HepG2 (cell line): ENCODE measurements around the gene KCTD14. TPM values are rescaled to one million over a fixed set of nuclear protein-coding genes. Genes with fewer than 3 reads are reported as not detected.

Source experiments
- ATAD3A ChIP-seq: sonication (generic); formaldehyde crosslinking; IDR thresholded peaks from 2 replicates; pipeline ENCODE4 v1.4.0; 2020; ENCODE audit warnings: missing genetic modification reagents
- ATF7 ChIP-seq, 2 experiments: fragments of 450-650 bp in 1 of 2; sonication (generic) in 1 of 2; formaldehyde crosslinking in 1 of 2; IDR thresholded peaks; 2 replicates each; pipeline versions ENCODE4 v1.4.0 to v1.6.1; 2016 to 2020; ENCODE audit warnings: antibody characterized with exemption in 1 of 2, mild to moderate bottlenecking in 1 of 2, missing genetic modification reagents in 1 of 2
- BORCS8-MEF2B ChIP-seq: sonication (generic); formaldehyde crosslinking; IDR thresholded peaks from 2 replicates; pipeline ENCODE4 v1.8.0; 2022; ENCODE audit warnings: mild to moderate bottlenecking, missing genetic modification reagents
- CREM ChIP-seq, 2 experiments: sonication (generic) in 1 of 2; formaldehyde crosslinking in 1 of 2; IDR thresholded peaks; 2 replicates each; pipeline versions ENCODE4 v1.4.0 to v1.6.1; 2016 to 2020; ENCODE audit warnings: antibody characterized with exemption in 1 of 2, mild to moderate bottlenecking in 1 of 2, missing genetic modification reagents in 1 of 2
- FOXO1 ChIP-seq: sonication (generic); formaldehyde crosslinking; IDR thresholded peaks from 2 replicates; pipeline ENCODE4 v1.4.0; 2020; ENCODE audit warnings: missing genetic modification reagents
- MAZ ChIP-seq, 2 experiments: sonication (generic) in 1 of 2; formaldehyde crosslinking in 1 of 2; IDR thresholded peaks; 2 replicates each; pipeline versions ENCODE4 v1.5.0 to v1.6.1; 2012 to 2020; ENCODE audit warnings: low read depth in 2 of 2, mild to moderate bottlenecking in 2 of 2, borderline replicate concordance in 1 of 2, improper control_type of control experiment in 1 of 2, low read length in 1 of 2, missing genetic modification reagents in 1 of 2, moderate library complexity in 1 of 2
- NFRKB ChIP-seq: fragments of 450-650 bp; IDR thresholded peaks from 2 replicates; pipeline ENCODE4 v1.6.1; 2017
- NR2F6 ChIP-seq, 2 experiments: IDR thresholded peaks; 2 replicates each; pipeline ENCODE4 v1.6.1; 2016; ENCODE audit warnings: antibody characterized with exemption in 1 of 2, mild to moderate bottlenecking in 1 of 2
- RORA ChIP-seq: sonication (generic); formaldehyde crosslinking; IDR thresholded peaks from 2 replicates; pipeline ENCODE4 v1.5.0; 2020; ENCODE audit warnings: mild to moderate bottlenecking, missing genetic modification reagents, moderate library complexity
- SMYD3 ChIP-seq: sonication (generic); formaldehyde crosslinking; IDR thresholded peaks from 2 replicates; pipeline ENCODE4 v1.8.1; 2023; ENCODE audit warnings: mild to moderate bottlenecking, missing genetic modification reagents
- SP140L ChIP-seq: sonication (generic); formaldehyde crosslinking; IDR thresholded peaks from 2 replicates; pipeline ENCODE4 v1.4.0; 2020; ENCODE audit warnings: missing genetic modification reagents, borderline replicate concordance
- SRSF9 ChIP-seq: fragments of 200-400 bp; formaldehyde crosslinking; IDR thresholded peaks from 2 replicates; pipeline ENCODE4 v1.6.1; 2018; ENCODE audit warnings: borderline replicate concordance, mild to moderate bottlenecking, low read depth, low read length; ENCODE audit not compliant: insufficient read depth, poor library complexity, severe bottlenecking
- U2AF2 ChIP-seq: fragments of 200-400 bp; formaldehyde crosslinking; IDR thresholded peaks from 2 replicates; pipeline ENCODE4 v1.6.1; 2017; ENCODE audit warnings: low read depth, mild to moderate bottlenecking, low read length
- ZFX ChIP-seq: sonication (generic); formaldehyde crosslinking; IDR thresholded peaks from 2 replicates; pipeline ENCODE4 v1.4.0; 2020; ENCODE audit warnings: mild to moderate bottlenecking, low read depth, missing genetic modification reagents, moderate library complexity
- ZNF614 ChIP-seq: IDR thresholded peaks from 2 replicates; pipeline ENCODE4 v1.6.1; 2018; ENCODE audit warnings: missing biosample characterization, missing genetic modification reagents, inconsistent platforms, borderline replicate concordance
- ZNF775 ChIP-seq: sonication (generic); formaldehyde crosslinking; IDR thresholded peaks from 2 replicates; pipeline ENCODE4 v1.4.0; 2020; ENCODE audit warnings: missing genetic modification reagents, mild to moderate bottlenecking, moderate library complexity, borderline replicate concordance
- polyA plus RNA-seq, 8 experiments: library from polyadenylated mRNA; depleted of rRNA in 3 of 8; stranded (reverse) in 7 of 8; unstranded in 1 of 8; fragments of >200 nt; fragmentation: Illumina TruSeq in 4 of 8; extraction: Trizol in 4 of 8; gene quantifications; 2 replicates each; pipeline versions ENCODE4 v1.2.1 to v1.2.3, GENCODE V29; 2011 to 2016; ENCODE audit warnings: low read depth in 4 of 8, missing spikeins in 1 of 8, mixed read lengths in 1 of 8; ENCODE audit not compliant: insufficient read depth in 1 of 8
- total RNA-seq, 5 experiments: library from RNA; depleted of rRNA; stranded (reverse); fragments of >200 nt; fragmentation: Illumina TruSeq; extraction: Trizol; gene quantifications; 2 replicates each; pipeline ENCODE4 v1.2.3, GENCODE V29; 2016; ENCODE audit warnings: low read depth in 1 of 5
- TF ChIP-seq, protein P1 (sequence below): IDR thresholded peaks from 2 replicates; pipeline ENCODE4 v1.4.0; 2020; ENCODE audit warnings: mild to moderate bottlenecking, missing genetic modification reagents
- TF ChIP-seq, protein P2 (sequence below): sonication (generic); formaldehyde crosslinking; IDR thresholded peaks from 2 replicates; pipeline ENCODE4 v1.4.0; 2020; ENCODE audit warnings: missing genetic modification reagents
- TF ChIP-seq, protein P3 (sequence below): IDR thresholded peaks from 2 replicates; pipeline ENCODE4 v1.6.1; 2016; ENCODE audit warnings: missing compliant biosample characterization, missing genetic modification reagents, borderline replicate concordance
- TF ChIP-seq, protein P4 (sequence below): IDR thresholded peaks from 2 replicates; pipeline ENCODE4 v1.6.1; 2016
- TF ChIP-seq, protein P5 (sequence below): sonication (generic); formaldehyde crosslinking; IDR thresholded peaks from 2 replicates; pipeline ENCODE4 v1.8.1; 2023; ENCODE audit warnings: missing genetic modification reagents, mild to moderate bottlenecking, borderline replicate concordance

KCTD14 gene
- total and polyA plus RNA-seq, 2 of the 13 experiments (the other 11 are each of a cell fraction or from before 2014, with no cell fraction given) = 10.3 to 15.6 TPM

DNA sequence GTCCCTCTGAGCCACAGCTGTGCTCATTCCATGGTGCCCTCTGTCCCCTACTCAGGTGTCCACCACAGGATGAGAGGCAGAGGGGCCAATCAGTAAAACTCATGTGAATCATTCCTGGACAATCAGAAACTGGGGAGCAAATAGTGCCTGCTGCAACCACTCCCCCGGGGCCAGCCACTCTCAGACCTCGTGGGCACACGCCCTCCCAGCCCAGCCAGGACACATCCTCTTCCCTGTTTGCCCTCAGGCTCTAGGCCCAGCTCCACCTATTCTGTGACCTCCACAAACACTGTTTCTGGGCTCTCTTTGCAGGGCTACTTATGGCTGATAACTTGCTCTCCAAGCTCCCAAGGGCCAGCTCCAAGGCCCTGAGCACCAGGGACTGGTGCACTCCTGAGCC, 14.0 kb upstream of the KCTD14 start (continued):
- TF ChIP-seq, protein P1, sequence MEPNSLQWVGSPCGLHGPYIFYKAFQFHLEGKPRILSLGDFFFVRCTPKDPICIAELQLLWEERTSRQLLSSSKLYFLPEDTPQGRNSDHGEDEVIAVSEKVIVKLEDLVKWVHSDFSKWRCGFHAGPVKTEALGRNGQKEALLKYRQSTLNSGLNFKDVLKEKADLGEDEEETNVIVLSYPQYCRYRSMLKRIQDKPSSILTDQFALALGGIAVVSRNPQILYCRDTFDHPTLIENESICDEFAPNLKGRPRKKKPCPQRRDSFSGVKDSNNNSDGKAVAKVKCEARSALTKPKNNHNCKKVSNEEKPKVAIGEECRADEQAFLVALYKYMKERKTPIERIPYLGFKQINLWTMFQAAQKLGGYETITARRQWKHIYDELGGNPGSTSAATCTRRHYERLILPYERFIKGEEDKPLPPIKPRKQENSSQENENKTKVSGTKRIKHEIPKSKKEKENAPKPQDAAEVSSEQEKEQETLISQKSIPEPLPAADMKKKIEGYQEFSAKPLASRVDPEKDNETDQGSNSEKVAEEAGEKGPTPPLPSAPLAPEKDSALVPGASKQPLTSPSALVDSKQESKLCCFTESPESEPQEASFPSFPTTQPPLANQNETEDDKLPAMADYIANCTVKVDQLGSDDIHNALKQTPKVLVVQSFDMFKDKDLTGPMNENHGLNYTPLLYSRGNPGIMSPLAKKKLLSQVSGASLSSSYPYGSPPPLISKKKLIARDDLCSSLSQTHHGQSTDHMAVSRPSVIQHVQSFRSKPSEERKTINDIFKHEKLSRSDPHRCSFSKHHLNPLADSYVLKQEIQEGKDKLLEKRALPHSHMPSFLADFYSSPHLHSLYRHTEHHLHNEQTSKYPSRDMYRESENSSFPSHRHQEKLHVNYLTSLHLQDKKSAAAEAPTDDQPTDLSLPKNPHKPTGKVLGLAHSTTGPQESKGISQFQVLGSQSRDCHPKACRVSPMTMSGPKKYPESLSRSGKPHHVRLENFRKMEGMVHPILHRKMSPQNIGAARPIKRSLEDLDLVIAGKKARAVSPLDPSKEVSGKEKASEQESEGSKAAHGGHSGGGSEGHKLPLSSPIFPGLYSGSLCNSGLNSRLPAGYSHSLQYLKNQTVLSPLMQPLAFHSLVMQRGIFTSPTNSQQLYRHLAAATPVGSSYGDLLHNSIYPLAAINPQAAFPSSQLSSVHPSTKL (CRISPR knock-in tag) = peak; percentile 42; the same call in 1 of the 2 replicates
- TF ChIP-seq U2AF2 (no peak), NFRKB (no peak), ATAD3A (CRISPR knock-in tag) (no peak), SMYD3 (CRISPR knock-in tag) (no peak), MAZ (IDR thresholded peaks at IDR 0.05; ENCODE audit: borderline replicate concordance, low read depth, low read length) (no peak), MAZ (CRISPR knock-in tag; IDR thresholded peaks at IDR 0.05; ENCODE audit: low read depth) (no peak), ZNF775 (CRISPR knock-in tag) (no peak), CREM (IDR thresholded peaks at IDR 0.05) (no peak), CREM (CRISPR knock-in tag; IDR thresholded peaks at IDR 0.05) (no peak), SP140L (CRISPR knock-in tag) (no peak), FOXO1 (CRISPR knock-in tag) (no peak), ATF7 (IDR thresholded peaks at IDR 0.05) (no peak), ATF7 (CRISPR knock-in tag; IDR thresholded peaks at IDR 0.05) (no peak), NR2F6 (IDR thresholded peaks at IDR 0.05) (no peak), NR2F6 (CRISPR knock-in tag; IDR thresholded peaks at IDR 0.05) (peak; percentile 34; the same call in 1 of the 2 replicates), BORCS8-MEF2B (CRISPR knock-in tag) (no peak), SRSF9 (no peak), RORA (CRISPR knock-in tag) (no peak), ZNF614 (CRISPR knock-in tag) (0 out of 2 replicates have a peak, but pooled peaks have one; percentile 20), ZFX (CRISPR knock-in tag) (peak; percentile 52)
- TF ChIP-seq, protein P2, sequence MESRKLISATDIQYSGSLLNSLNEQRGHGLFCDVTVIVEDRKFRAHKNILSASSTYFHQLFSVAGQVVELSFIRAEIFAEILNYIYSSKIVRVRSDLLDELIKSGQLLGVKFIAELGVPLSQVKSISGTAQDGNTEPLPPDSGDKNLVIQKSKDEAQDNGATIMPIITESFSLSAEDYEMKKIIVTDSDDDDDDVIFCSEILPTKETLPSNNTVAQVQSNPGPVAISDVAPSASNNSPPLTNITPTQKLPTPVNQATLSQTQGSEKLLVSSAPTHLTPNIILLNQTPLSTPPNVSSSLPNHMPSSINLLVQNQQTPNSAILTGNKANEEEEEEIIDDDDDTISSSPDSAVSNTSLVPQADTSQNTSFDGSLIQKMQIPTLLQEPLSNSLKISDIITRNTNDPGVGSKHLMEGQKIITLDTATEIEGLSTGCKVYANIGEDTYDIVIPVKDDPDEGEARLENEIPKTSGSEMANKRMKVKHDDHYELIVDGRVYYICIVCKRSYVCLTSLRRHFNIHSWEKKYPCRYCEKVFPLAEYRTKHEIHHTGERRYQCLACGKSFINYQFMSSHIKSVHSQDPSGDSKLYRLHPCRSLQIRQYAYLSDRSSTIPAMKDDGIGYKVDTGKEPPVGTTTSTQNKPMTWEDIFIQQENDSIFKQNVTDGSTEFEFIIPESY (CRISPR knock-in tag) = no peak
- TF ChIP-seq, protein P3, sequence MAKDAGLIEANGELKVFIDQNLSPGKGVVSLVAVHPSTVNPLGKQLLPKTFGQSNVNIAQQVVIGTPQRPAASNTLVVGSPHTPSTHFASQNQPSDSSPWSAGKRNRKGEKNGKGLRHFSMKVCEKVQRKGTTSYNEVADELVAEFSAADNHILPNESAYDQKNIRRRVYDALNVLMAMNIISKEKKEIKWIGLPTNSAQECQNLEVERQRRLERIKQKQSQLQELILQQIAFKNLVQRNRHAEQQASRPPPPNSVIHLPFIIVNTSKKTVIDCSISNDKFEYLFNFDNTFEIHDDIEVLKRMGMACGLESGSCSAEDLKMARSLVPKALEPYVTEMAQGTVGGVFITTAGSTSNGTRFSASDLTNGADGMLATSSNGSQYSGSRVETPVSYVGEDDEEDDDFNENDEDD (CRISPR knock-in tag) = peak; percentile 39; the same call in 1 of the 2 replicates
- TF ChIP-seq, protein P4, sequence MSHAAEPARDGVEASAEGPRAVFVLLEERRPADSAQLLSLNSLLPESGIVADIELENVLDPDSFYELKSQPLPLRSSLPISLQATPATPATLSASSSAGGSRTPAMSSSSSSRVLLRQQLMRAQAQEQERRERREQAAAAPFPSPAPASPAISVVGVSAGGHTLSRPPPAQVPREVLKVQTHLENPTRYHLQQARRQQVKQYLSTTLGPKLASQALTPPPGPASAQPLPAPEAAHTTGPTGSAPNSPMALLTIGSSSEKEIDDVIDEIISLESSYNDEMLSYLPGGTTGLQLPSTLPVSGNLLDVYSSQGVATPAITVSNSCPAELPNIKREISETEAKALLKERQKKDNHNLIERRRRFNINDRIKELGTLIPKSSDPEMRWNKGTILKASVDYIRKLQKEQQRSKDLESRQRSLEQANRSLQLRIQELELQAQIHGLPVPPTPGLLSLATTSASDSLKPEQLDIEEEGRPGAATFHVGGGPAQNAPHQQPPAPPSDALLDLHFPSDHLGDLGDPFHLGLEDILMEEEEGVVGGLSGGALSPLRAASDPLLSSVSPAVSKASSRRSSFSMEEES (CRISPR knock-in tag) = no peak
- TF ChIP-seq, protein P5, sequence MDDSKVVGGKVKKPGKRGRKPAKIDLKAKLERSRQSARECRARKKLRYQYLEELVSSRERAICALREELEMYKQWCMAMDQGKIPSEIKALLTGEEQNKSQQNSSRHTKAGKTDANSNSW (CRISPR knock-in tag) = no peak
